Transverse colon (tissue), 4 donors: Measurements from ENCODE around the gene SLF2. TPM values are rescaled to one million over a fixed set of nuclear protein-coding genes. Genes with fewer than 3 reads are reported as not detected.
A peak's percentile ranks its signal among the peaks of the same experiment; 100 is the strongest.

Experiments used
- DNase-seq: peaks from one replicate; pipeline ENCODE4 v3.0.0-alpha.2; 2019
- H3K27ac ChIP-seq, 4 donors: fragments of 200-600 bp; sonication (generic); 2 replicates each; pipeline ENCODE4 v1.5.1; 2016 to 2018; ENCODE audit warnings: inconsistent platforms in 4 of 4
- H3K27me3 ChIP-seq: fragments of 200-600 bp; sonication (generic); 2 replicates; pipeline ENCODE4 v1.5.1; 2017; ENCODE audit warnings: inconsistent platforms
- H3K36me3 ChIP-seq, 4 donors: fragments of 200-600 bp; sonication (generic); 2 replicates each; pipeline ENCODE4 v1.5.1; 2017 to 2019; ENCODE audit warnings: inconsistent platforms in 4 of 4
- H3K4me1 ChIP-seq, 4 donors: fragments of 200-600 bp; sonication (generic); 2 replicates each; pipeline ENCODE4 v1.5.1; 2017 to 2020; ENCODE audit warnings: inconsistent platforms in 4 of 4
- H3K4me3 ChIP-seq, 4 donors: fragments of 200-600 bp; sonication (generic); 1 replicate in 1 of 4; 2 replicates in 3 of 4; pipeline versions ENCODE4 v1.5.1 to v1.6.1; 2017 to 2019; ENCODE audit warnings: inconsistent platforms in 4 of 4
- H3K9me3 ChIP-seq, 2 donors: fragments of 200-600 bp; sonication (generic); 2 replicates each; pipeline ENCODE4 v1.5.1; 2017 to 2019; ENCODE audit warnings: inconsistent platforms in 2 of 2
- CTCF ChIP-seq, 5 experiments: fragments of 200-600 bp in 3 of 5; fragments of 450-650 bp in 2 of 5; sonication (generic) in 3 of 5; IDR thresholded peaks; 1 replicate in 2 of 5; 2 replicates in 3 of 5; pipeline ENCODE4 v1.5.1; 2016 to 2017; ENCODE audit warnings: antibody characterized with exemption in 5 of 5, inconsistent platforms in 3 of 5, mild to moderate bottlenecking in 2 of 5, moderate library complexity in 1 of 5
- EP300 ChIP-seq: sonication (generic); formaldehyde crosslinking; IDR thresholded peaks from one replicate; pipeline ENCODE4 v1.6.1; 2017; ENCODE audit warnings: antibody characterized with exemption, low read depth
- POLR2A ChIP-seq: fragments of 450-650 bp; IDR thresholded peaks from one replicate; pipeline ENCODE4 v1.6.1; 2016; ENCODE audit warnings: antibody characterized with exemption, mild to moderate bottlenecking, moderate library complexity
- POLR2AphosphoS5 ChIP-seq, 3 donors: sonication (generic); formaldehyde crosslinking; IDR thresholded peaks; one replicate each; pipeline ENCODE4 v1.6.1; 2016; ENCODE audit warnings: antibody characterized with exemption in 3 of 3
- WGBS, 2 donors: methylation state at CpG; one replicate each; pipeline ENCODE4 v1.1.5; 2018; ENCODE audit warnings: low coverage in 1 of 2; 5-methylcytosine and 5-hydroxymethylcytosine counted together
- in situ Hi-C, 4 donors: fragments of 200-750 bp; cut with MboI; loops; one replicate each; pipeline versions ENCODE4 v1.15.0 to v1.15.1; 2017; ENCODE audit warnings: low sequenced_read_pairs in 3 of 4, low pct_ligation_motif_present in 1 of 4, low pct_unique_long_range_greater_than_20kb in 1 of 4
- intact Hi-C: fragments of 100-400 bp; cut with DNase I; formaldehyde crosslinking; loops from one replicate; pipeline ENCODE4 v1.15.1; 2023; ENCODE audit warnings: low total_unique reads
- total RNA-seq, 4 donors: library from RNA; depleted of rRNA; stranded (reverse); fragments of >200 nt; gene quantifications; one replicate each; pipeline ENCODE4 v1.1.0, GENCODE V29; 2016

SLF2 gene
- total RNA-seq, 4 donors from 2014 or later, result 25.4 to 55.1 (median 33.1) TPM

GRCh38 chr10:101011517-101012423, 99.0 kb downstream of the SLF2 start:
- TF ChIP-seq POLR2AphosphoS5 (IDR thresholded peaks at IDR 0.05) (no peak), CTCF (IDR thresholded peaks at IDR 0.05) (peak in 2 of 5 experiments; percentile 13 to 16), EP300 (no peak), POLR2A (no peak)
- Histone ChIP-seq H3K4me3 (no peak overlapping the region), H3K36me3 (no peaks in the 10 kb centered on the region), H3K4me1 (peaks cover 3 to 31% (median 20%) of the 10 kb centered on the region in 4 donors), H3K27ac (no peak overlapping the region), H3K9me3 (no peaks in the 10 kb centered on the region), H3K27me3 (peaks cover 9% of the 10 kb centered on the region)
- no peak for DNase-seq
- in situ Hi-C loops (no loop called here), intact Hi-C loops (loop anchor here (10.0 kb wide), 1 partner anchor 47 kb away; the partner anchor contains the start of gene SEMA4G)
- 73% methylated on average over 20 of the region's 22 CpGs; no CpG with 5 or more reads in 1 of the 2 donors for WGBS, 2 donors

GRCh38 chr10:101012525-101013364, 100.0 kb downstream of the SLF2 start:
- peaks cover 16% of the 10 kb centered on the region for H3K27me3 ChIP-seq
- peak; percentile 92 for DNase-seq
- H3K4me3 ChIP-seq, result no peak overlapping the region
- peaks cover 0 to 29% (median 17%) of the 10 kb centered on the region in 4 donors for H3K4me1 ChIP-seq
- peak overlapping the region in 3 of 4 donors; percentile 32 to 54 (median 33) for H3K27ac ChIP-seq
- intact Hi-C loops (loop anchor here (10.0 kb wide), 1 partner anchor 48 kb away; the partner anchor contains the start of gene SEMA4G), in situ Hi-C loops (no loop called here)
- H3K36me3 ChIP-seq, result no peaks in the 10 kb centered on the region
- no peak for TF ChIP-seq EP300
- peak; percentile 80 to 97 (median 84) for TF ChIP-seq CTCF (IDR thresholded peaks at IDR 0.05)
- no peak for TF ChIP-seq POLR2AphosphoS5 (IDR thresholded peaks at IDR 0.05)
- TF ChIP-seq POLR2A, result no peak
- H3K9me3 ChIP-seq, result no peaks in the 10 kb centered on the region
- 0 to 14% methylated on average over 1 to 13 of the region's 14 CpGs for WGBS, 2 donors

DNA sequence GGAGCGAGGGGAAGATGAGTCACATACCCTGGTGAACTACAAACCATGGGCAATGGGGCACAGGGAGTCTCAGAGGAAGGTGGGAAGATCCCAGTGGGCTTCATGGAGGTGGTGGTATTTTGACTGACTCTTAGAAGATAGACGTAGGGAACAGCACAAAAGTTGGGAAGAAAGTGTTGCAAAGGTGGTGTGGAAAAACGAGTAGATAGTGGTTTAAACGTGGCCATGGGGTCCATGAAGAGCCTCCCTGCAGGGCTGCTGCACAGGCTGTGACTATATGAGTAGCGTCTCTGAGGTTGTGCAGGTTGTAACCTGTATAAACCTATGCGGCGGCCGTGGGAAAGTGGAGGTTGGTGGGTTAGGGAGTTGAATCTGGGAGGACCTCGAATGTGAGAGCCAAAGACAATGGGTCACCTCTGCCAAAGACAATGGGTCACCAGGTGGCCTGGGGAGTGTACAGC, 100.6 kb downstream of the SLF2 start:
- Histone ChIP-seq H3K4me1 (peaks cover 0 to 23% (median 14%) of the 10 kb centered on the region in 4 donors), H3K36me3 (no peaks in the 10 kb centered on the region), H3K27ac (peak overlapping the region in 3 of 4 donors; percentile 32 to 54 (median 32)), H3K4me3 (no peak overlapping the region), H3K9me3 (no peaks in the 10 kb centered on the region), H3K27me3 (peaks cover 22% of the 10 kb centered on the region)
- intact Hi-C loops (loop anchor here (10.0 kb wide), 1 partner anchor 49 kb away; the partner anchor contains the start of gene SEMA4G), in situ Hi-C loops (no loop called here)
- no peak for DNase-seq
- WGBS, 2 donors, result 43 to 67% methylated on average over 7 to 9 of the region's 9 CpGs
- TF ChIP-seq EP300, result no peak
- TF ChIP-seq POLR2A, result no peak
- no peak for TF ChIP-seq POLR2AphosphoS5 (IDR thresholded peaks at IDR 0.05)
- TF ChIP-seq CTCF (IDR thresholded peaks at IDR 0.05), result no peak
